Stimulated activated CD4-positive, alpha-beta T cell treated with anti-CD3 and anti-CD28 coated beads, Interleukin-12 subunit alpha, Interleukin-12 subunit beta, amount 100 ng/mL, for 48 hours (primary cell): Measurements from ENCODE around the gene ZNF593.

Experiments
- DNase-seq, 3 donors: peaks; one replicate each; pipeline ENCODE4 v3.0.0-alpha.2; 2020; ENCODE audit warnings: low read depth in 2 of 3, low spot score in 1 of 3

ZNF593 gene

GRCh38 chr1:26145960-26146294 lies 23.8 kb upstream of the ZNF593 start:
- no peak for DNase-seq

DNA sequence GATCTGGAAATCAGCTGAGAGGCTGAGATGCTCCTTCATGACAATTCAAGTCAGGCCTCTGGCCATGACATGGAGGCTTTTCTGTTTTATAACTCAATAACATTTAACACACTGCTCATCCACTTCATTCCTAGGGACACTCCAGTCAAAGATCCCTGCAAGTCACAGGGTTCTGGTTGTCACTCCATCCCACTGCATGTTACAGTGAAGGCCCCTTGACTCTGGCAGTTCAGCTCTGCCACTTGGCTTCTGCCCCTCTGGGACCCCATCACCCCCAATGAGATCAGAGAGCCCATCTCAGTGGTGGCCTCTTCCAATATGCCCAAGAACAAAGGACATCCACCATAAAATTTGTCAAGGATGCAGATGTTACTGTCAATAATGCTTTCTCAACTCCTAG lies 20.8 kb upstream of the ZNF593 start:
- no peak for DNase-seq

- no peak for DNase-seq
These were observed 15.7 kb upstream of the ZNF593 start for GRCh38 chr1:26153966-26154532.

GRCh38 chr1:26154750-26155149 lies 15.0 kb upstream of the ZNF593 start:
- no peak for DNase-seq

GRCh38 chr1:26155370-26156284 lies 14.1 kb upstream of the ZNF593 start:
- DNase-seq, result no peak

- no peak for DNase-seq
These were observed 13.2 kb upstream of the ZNF593 start for GRCh38 chr1:26156285-26157038.

GRCh38 chr1:26158271-26158907 lies 11.3 kb upstream of the ZNF593 start:
- no peak for DNase-seq

DNA sequence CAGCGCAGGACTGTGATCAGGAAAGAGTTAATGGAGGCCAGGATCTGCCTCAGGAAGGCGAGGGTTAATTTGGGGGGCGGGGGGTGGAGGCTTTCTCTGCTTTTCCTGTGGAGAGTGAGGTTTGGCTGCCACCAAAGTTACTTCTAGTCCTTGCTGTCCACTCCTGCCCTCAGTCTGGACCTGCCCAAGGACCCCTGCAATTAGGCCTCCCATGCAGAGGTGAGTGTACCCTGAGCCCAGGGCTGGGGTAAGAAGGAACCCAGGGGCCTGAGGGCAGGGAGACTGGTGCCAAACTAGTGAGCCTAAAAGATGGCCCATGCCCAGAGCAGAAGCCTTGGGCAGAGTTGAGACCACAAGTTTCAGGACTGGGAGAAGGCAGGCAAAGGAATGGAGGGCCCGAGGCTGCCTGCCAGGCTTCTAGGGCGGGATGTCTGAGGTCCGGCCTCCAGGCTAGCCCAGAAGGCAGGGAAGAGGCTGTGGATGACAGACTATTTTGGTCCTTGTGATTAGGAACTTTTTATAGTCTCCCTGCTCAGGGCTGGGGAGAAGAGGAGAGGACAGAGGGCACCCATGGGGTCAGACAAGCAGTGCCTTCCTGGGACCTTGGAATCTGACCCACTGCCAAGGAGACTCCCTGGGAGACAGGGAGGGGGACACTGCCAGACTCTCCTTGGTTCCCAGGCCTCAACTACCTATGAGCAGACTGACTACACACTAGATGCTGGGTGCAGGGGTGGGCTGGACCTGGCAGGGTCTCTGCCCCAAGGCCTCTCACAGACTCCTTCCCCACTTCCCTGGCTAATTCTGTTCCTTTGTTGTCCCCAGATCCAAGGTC lies 10.6 kb upstream of the ZNF593 start, which contains the start of gene FAM110D:
Gene FAM110D, plus strand, starts transcription at position 172 of the 835 bp plus-strand sequence. CDS start 2,213 bp downstream, outside the sequence.
- no peak for DNase-seq

- no peak for DNase-seq
These were observed 10.0 kb upstream of the ZNF593 start for GRCh38 chr1:26159743-26160039.

GRCh38 chr1:26160527-26161414 lies 8.9 kb upstream of the ZNF593 start:
- no peak for DNase-seq

DNA sequence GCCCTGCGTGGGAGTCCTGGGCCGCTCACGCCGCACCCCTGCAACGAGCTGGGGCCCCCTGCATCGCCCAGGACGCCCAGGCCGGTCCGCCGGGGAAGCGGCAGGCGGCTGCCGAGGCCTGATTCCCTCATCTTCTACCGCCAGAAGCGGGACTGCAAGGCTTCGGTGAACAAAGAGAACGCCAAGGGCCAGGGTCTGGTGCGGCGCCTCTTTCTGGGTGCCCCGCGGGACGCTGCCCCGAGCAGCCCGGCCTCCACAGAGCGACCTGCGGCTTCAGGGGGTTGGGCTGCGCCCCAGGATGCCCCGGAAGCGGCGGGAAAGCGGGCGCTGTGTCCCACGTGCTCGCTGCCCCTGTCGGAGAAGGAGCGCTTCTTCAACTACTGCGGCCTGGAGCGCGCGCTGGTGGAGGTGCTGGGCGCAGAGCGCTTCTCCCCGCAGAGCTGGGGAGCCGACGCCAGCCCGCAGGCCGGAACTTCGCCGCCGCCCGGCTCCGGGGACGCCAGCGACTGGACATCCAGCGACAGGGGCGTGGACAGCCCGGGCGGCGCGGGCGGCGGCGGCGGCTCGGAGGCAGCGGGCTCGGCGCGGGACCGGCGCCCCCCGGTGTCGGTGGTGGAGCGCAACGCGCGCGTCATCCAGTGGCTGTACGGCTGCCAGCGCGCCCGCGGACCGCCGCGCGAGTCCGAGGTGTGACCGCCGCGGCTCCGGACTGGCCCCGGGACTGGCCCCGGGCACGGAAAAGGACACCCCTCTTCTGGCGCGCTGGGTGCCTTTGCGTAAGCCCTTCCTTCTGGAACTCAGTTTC lies 8.1 kb upstream of the ZNF593 start:
- peak in 2 of 3 donors; percentile 18 to 27 for DNase-seq

GRCh38 chr1:26162220-26162709 lies 7.4 kb upstream of the ZNF593 start:
- DNase-seq, result no peak

DNA sequence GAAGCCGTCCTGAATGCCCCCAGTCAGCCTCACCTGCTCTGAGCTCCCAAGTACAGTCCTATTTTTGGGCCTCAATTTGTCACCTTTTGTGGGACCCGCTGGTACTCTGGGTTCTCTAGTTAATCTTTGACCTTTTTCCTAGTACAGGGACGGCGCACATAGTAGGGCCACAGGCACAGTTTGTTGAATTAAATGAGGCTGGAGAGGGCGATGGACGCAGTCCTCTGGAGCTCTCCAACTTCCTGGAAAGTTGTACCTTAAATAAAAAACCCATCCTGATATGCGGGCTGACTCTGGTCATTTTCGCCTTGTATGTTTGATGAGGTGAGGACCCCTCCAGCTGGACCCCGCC lies 6.0 kb upstream of the ZNF593 start:
- no peak for DNase-seq

DNA sequence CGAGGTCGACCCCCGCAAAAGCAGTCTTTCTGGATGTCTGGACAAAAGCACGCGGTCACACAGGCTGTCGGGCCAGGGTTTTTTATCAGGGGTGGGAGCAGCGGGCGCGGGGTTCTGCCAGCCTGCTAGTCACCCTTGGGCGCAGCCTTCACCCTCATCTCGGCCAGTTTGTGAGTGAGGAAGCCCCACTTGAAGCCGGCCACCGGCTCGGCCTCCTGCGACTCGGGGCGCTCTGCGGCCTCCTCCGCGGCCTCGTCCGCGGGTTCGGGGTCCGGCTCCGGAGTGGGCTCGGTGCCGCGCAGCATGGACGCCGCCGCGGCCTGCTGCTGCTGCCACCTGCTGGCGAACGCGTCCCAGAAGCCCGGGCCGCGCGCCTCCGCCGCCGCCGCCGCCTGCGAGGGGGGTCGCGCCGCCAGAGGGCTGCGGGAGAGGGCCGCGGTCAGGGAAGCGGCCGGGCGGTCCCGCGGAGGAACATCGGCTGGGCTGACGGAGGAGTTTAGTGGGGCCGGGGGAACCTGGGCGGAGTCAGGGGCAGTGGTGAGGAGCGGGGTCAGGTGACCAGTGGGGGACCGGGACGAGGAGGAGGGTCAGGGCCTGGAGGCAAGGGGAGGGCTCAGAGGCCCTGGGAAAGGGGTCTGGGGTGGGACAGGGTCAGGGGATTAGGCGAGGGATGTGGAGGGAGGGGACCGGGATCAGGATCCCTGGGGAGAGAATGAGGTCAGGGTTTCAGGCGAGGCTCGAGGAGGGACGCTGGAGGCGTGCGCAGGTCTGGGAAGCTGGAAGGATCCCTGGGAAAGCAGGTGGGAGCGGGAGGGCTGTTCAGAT lies 5.5 kb upstream of the ZNF593 start:
- DNase-seq, result peak in 2 of 3 donors; percentile 33 to 43

- DNase-seq, result no peak
These were observed 4.6 kb upstream of the ZNF593 start for GRCh38 chr1:26164861-26165842.

DNA sequence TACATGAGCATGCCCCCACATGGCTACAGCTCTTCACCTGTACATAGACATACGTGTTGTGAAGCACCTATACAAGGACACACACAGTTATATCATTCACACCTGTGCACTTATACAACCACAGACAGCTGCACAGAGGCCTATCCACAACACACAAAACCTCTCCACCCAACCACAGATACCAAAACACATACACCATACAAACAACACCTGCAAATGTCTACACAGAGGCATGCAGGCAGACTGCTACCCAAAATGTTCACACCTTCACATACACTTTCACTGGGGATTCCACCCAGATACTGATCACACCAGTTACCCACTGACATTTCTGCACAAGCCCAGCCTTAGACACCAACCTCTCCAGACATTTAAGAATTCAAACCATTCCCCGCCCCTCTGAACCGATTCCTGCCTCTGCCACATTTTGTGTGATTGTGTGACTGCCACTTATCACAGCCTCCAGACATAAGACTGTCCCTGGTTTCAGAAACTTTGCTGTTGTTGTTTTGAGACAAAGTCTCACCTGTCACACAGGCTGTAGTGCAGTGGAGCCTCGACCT lies 2.9 kb upstream of the ZNF593 start:
- DNase-seq, result no peak
